ENCODE results near the gene CTXND2.
"Not testable (repeated sequence)": the region's sequence is repeated elsewhere in the genome, so short reads cannot be mapped to it uniquely, and the experiment has no call there.

Gene CTXND2

GRCh38 chr1:150875197-150876118 lies 11.5 kb upstream of the CTXND2 start:
- peak overlapping the region; percentile 93 for H3K27ac Mint-ChIP-seq
- no peaks in the 10 kb centered on the region for H3K27me3 Mint-ChIP-seq (ENCODE audit: low read depth)
- peak overlapping the region; percentile 93 for H3K4me3 Mint-ChIP-seq
- H3K9me3 Mint-ChIP-seq, result no peaks in the 10 kb centered on the region
- H3K4me1 Mint-ChIP-seq (ENCODE audit: low read depth), result peaks cover 23% of the 10 kb centered on the region
- H3K36me3 Mint-ChIP-seq (ENCODE audit: low read depth), result peaks cover 9% of the 10 kb centered on the region

- H3K27ac Mint-ChIP-seq, result peak overlapping the region; percentile 93
- H3K36me3 Mint-ChIP-seq (ENCODE audit: low read depth), result peaks cover 9% of the 10 kb centered on the region
- H3K4me3 Mint-ChIP-seq, result peak overlapping the region; percentile 93
- H3K27me3 Mint-ChIP-seq (ENCODE audit: low read depth), result no peaks in the 10 kb centered on the region
- H3K9me3 Mint-ChIP-seq, result no peaks in the 10 kb centered on the region
- peaks cover 23% of the 10 kb centered on the region for H3K4me1 Mint-ChIP-seq (ENCODE audit: low read depth)
Observed at GRCh38 chr1:150876119-150876454, 10.8 kb upstream of the CTXND2 start.

- H3K36me3 Mint-ChIP-seq (ENCODE audit: low read depth); H3K4me3 Mint-ChIP-seq; H3K9me3 Mint-ChIP-seq; H3K27ac Mint-ChIP-seq; H3K27me3 Mint-ChIP-seq (ENCODE audit: low read depth): not testable (repeated sequence)
- H3K4me1 Mint-ChIP-seq (ENCODE audit: low read depth), result peaks cover 28% of the 10 kb centered on the region
Observed at GRCh38 chr1:150878931-150879330, 8.0 kb upstream of the CTXND2 start.

- no peaks in the 10 kb centered on the region for H3K9me3 Mint-ChIP-seq
- H3K27me3 Mint-ChIP-seq (ENCODE audit: low read depth), result no peaks in the 10 kb centered on the region
- peaks cover 11% of the 10 kb centered on the region for H3K4me1 Mint-ChIP-seq (ENCODE audit: low read depth)
- H3K36me3 Mint-ChIP-seq (ENCODE audit: low read depth), result no peaks in the 10 kb centered on the region
- no peak overlapping the region for H3K4me3 Mint-ChIP-seq
- H3K27ac Mint-ChIP-seq, result no peak overlapping the region
Observed at GRCh38 chr1:150881331-150882070, 5.4 kb upstream of the CTXND2 start.

- not testable (repeated sequence) for H3K27ac Mint-ChIP-seq; H3K27me3 Mint-ChIP-seq (ENCODE audit: low read depth); H3K9me3 Mint-ChIP-seq; H3K4me3 Mint-ChIP-seq; H3K36me3 Mint-ChIP-seq (ENCODE audit: low read depth)
- H3K4me1 Mint-ChIP-seq (ENCODE audit: low read depth), result peaks cover 10% of the 10 kb centered on the region
Observed at GRCh38 chr1:150883121-150883520, 3.8 kb upstream of the CTXND2 start.

- Mint-ChIP-seq H3K27me3 (ENCODE audit: low read depth) (no peaks in the 10 kb centered on the region), H3K27ac (no peak overlapping the region), H3K9me3 (no peaks in the 10 kb centered on the region)
Observed at GRCh38 chr1:150888727-150889126, 1.8 kb downstream of the CTXND2 start.

GRCh38 chr1:150890033-150890416 lies 3.1 kb downstream of the CTXND2 start:
- H3K27ac Mint-ChIP-seq, result peak overlapping the region; percentile 46
- H3K4me1 Mint-ChIP-seq (ENCODE audit: low read depth), result peaks cover 19% of the 10 kb centered on the region
- no peaks in the 10 kb centered on the region for H3K36me3 Mint-ChIP-seq (ENCODE audit: low read depth)
- no peaks in the 10 kb centered on the region for H3K9me3 Mint-ChIP-seq
- no peaks in the 10 kb centered on the region for H3K27me3 Mint-ChIP-seq (ENCODE audit: low read depth)
- H3K4me3 Mint-ChIP-seq, result peak overlapping the region; percentile 50

More at GRCh38 chr1:150888727-150889126, 1.8 kb downstream of the CTXND2 start:
- Mint-ChIP-seq H3K4me1 (ENCODE audit: low read depth) (peaks cover 20% of the 10 kb centered on the region), H3K36me3 (ENCODE audit: low read depth) (no peaks in the 10 kb centered on the region), H3K4me3 (no peak overlapping the region)

GRCh38 chr1:150893336-150893913 lies 6.5 kb downstream of the CTXND2 start:
- Mint-ChIP-seq H3K36me3 (ENCODE audit: low read depth) (no peaks in the 10 kb centered on the region), H3K27me3 (ENCODE audit: low read depth) (peaks cover 4% of the 10 kb centered on the region), H3K4me1 (ENCODE audit: low read depth) (peaks cover 17% of the 10 kb centered on the region), H3K27ac (no peak overlapping the region), H3K9me3 (no peaks in the 10 kb centered on the region), H3K4me3 (no peak overlapping the region)

- Mint-ChIP-seq H3K36me3 (ENCODE audit: low read depth) (no peaks in the 10 kb centered on the region), H3K4me1 (ENCODE audit: low read depth) (peaks cover 7% of the 10 kb centered on the region), H3K9me3 (no peaks in the 10 kb centered on the region), H3K27me3 (ENCODE audit: low read depth) (peaks cover 4% of the 10 kb centered on the region), H3K27ac (no peak overlapping the region), H3K4me3 (no peak overlapping the region)
Observed at GRCh38 chr1:150895618-150896017, 8.7 kb downstream of the CTXND2 start.

GRCh38 chr1:150899795-150900194 lies 12.9 kb downstream of the CTXND2 start:
- not testable (repeated sequence) for H3K9me3 Mint-ChIP-seq; H3K27me3 Mint-ChIP-seq (ENCODE audit: low read depth); H3K36me3 Mint-ChIP-seq (ENCODE audit: low read depth); H3K4me1 Mint-ChIP-seq (ENCODE audit: low read depth); H3K4me3 Mint-ChIP-seq; H3K27ac Mint-ChIP-seq

- Mint-ChIP-seq H3K36me3 (ENCODE audit: low read depth) (no peaks in the 10 kb centered on the region), H3K4me1 (ENCODE audit: low read depth) (no peaks in the 10 kb centered on the region), H3K27me3 (ENCODE audit: low read depth) (peaks cover 4% of the 10 kb centered on the region), H3K27ac (no peak overlapping the region), H3K9me3 (no peaks in the 10 kb centered on the region), H3K4me3 (no peak overlapping the region)
Observed at GRCh38 chr1:150902346-150902745, 15.4 kb downstream of the CTXND2 start.

GRCh38 chr1:150902751-150903150 lies 15.8 kb downstream of the CTXND2 start:
- no peaks in the 10 kb centered on the region for H3K36me3 Mint-ChIP-seq (ENCODE audit: low read depth)
- peaks cover 4% of the 10 kb centered on the region for H3K27me3 Mint-ChIP-seq (ENCODE audit: low read depth)
- H3K27ac Mint-ChIP-seq, result no peak overlapping the region
- no peaks in the 10 kb centered on the region for H3K9me3 Mint-ChIP-seq
- no peaks in the 10 kb centered on the region for H3K4me1 Mint-ChIP-seq (ENCODE audit: low read depth)
- no peak overlapping the region for H3K4me3 Mint-ChIP-seq

- Mint-ChIP-seq H3K27ac (no peak overlapping the region), H3K36me3 (ENCODE audit: low read depth) (no peaks in the 10 kb centered on the region), H3K9me3 (peaks cover 4% of the 10 kb centered on the region), H3K4me1 (ENCODE audit: low read depth) (no peaks in the 10 kb centered on the region), H3K4me3 (no peak overlapping the region), H3K27me3 (ENCODE audit: low read depth) (peaks cover 4% of the 10 kb centered on the region)
Observed at GRCh38 chr1:150905301-150905700, 18.4 kb downstream of the CTXND2 start.

GRCh38 chr1:150906329-150906728 lies 19.4 kb downstream of the CTXND2 start:
- Mint-ChIP-seq H3K27me3 (ENCODE audit: low read depth) (peaks cover 3% of the 10 kb centered on the region), H3K4me3 (no peak overlapping the region), H3K9me3 (peaks cover 4% of the 10 kb centered on the region), H3K27ac (no peak overlapping the region), H3K36me3 (ENCODE audit: low read depth) (no peaks in the 10 kb centered on the region), H3K4me1 (ENCODE audit: low read depth) (no peaks in the 10 kb centered on the region)

- H3K4me1 Mint-ChIP-seq (ENCODE audit: low read depth), result no peaks in the 10 kb centered on the region
- peaks cover 4% of the 10 kb centered on the region for H3K9me3 Mint-ChIP-seq
- no peaks in the 10 kb centered on the region for H3K27me3 Mint-ChIP-seq (ENCODE audit: low read depth)
- H3K27ac Mint-ChIP-seq, result no peak overlapping the region
- H3K36me3 Mint-ChIP-seq (ENCODE audit: low read depth), result no peaks in the 10 kb centered on the region
- no peak overlapping the region for H3K4me3 Mint-ChIP-seq
Observed at GRCh38 chr1:150906813-150907212, 19.9 kb downstream of the CTXND2 start.
